KMS-11 (cell line): ENCODE measurements around the gene KL.

Source experiments
- H2AFZ ChIP-seq: fragments of 200-600 bp; sonication (generic); 2 replicates; pipeline ENCODE4 v1.6.1; 2016; ENCODE audit warnings: antibody characterized with exemption, mixed run types, low read depth
- H3K27ac ChIP-seq: fragments of 200-600 bp; sonication (generic); 2 replicates; pipeline ENCODE4 v1.6.1; 2016; ENCODE audit warnings: mild to moderate bottlenecking, mixed run types
- H3K27me3 ChIP-seq: fragments of 200-600 bp; sonication (generic); 2 replicates; pipeline ENCODE4 v1.6.1; 2017; ENCODE audit warnings: mild to moderate bottlenecking, low read depth, mixed run types, moderate library complexity; ENCODE audit not compliant: insufficient read depth
- H3K36me3 ChIP-seq: fragments of 200-600 bp; sonication (generic); 2 replicates; pipeline ENCODE4 v1.6.1; 2017; ENCODE audit warnings: mild to moderate bottlenecking, mixed run types; ENCODE audit not compliant: insufficient read depth
- H3K4me1 ChIP-seq: fragments of 200-600 bp; sonication (generic); 2 replicates; pipeline ENCODE4 v1.6.1; 2016; ENCODE audit warnings: mild to moderate bottlenecking, low read depth, mixed run types; ENCODE audit not compliant: poor library complexity, severe bottlenecking
- H3K4me2 ChIP-seq: fragments of 200-600 bp; sonication (generic); 2 replicates; pipeline ENCODE4 v1.7.0; 2016; ENCODE audit warnings: mild to moderate bottlenecking, mixed run types
- H3K4me3 ChIP-seq: fragments of 200-600 bp; sonication (generic); IDR thresholded peaks from 2 replicates; pipeline ENCODE4 v1.6.1; 2017; ENCODE audit warnings: low read depth, low read length, mixed read lengths; ENCODE audit not compliant: insufficient read depth
- H3K79me2 ChIP-seq: fragments of 200-600 bp; sonication (generic); 2 replicates; pipeline ENCODE4 v1.6.1; 2016; ENCODE audit warnings: low read depth, mixed run types; ENCODE audit not compliant: insufficient read depth
- H3K9ac ChIP-seq: fragments of 200-600 bp; sonication (generic); 2 replicates; pipeline ENCODE4 v1.6.1; 2016; ENCODE audit warnings: mild to moderate bottlenecking, mixed run types
- H4K20me1 ChIP-seq: fragments of 200-600 bp; sonication (generic); 2 replicates; pipeline ENCODE4 v1.6.1; 2016; ENCODE audit warnings: mild to moderate bottlenecking, mixed run types; ENCODE audit not compliant: insufficient read depth
- TF ChIP-seq, protein P1 (sequence below): fragments of 200-600 bp; sonication (generic); conservative IDR thresholded peaks from 2 replicates; pipeline ENCODE4 v1.6.1; 2017; ENCODE audit warnings: low read depth, mild to moderate bottlenecking, antibody characterized with exemption, low read length, moderate library complexity, mixed read lengths

The KL gene

DNA sequence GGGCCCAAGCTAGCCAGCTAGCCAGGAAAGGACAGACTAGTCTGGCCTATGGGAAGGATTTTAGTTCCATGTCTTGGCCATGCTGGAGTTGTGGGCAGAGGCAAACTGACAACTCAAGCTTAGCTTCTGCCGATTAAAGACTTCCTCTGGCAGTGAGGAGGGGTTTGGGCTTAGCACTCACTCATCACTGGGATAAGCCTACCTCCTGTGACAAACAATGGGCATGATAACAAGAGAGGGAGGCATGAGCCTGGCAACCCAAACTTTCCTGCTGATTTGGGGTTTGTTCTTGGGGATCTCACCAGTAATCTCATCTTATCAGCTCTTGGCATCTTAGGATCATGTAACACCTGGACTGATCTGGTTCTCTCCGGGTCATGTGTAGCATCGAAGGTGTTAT is 83.6 kb downstream of the KL start:
- TF ChIP-seq, protein P1, sequence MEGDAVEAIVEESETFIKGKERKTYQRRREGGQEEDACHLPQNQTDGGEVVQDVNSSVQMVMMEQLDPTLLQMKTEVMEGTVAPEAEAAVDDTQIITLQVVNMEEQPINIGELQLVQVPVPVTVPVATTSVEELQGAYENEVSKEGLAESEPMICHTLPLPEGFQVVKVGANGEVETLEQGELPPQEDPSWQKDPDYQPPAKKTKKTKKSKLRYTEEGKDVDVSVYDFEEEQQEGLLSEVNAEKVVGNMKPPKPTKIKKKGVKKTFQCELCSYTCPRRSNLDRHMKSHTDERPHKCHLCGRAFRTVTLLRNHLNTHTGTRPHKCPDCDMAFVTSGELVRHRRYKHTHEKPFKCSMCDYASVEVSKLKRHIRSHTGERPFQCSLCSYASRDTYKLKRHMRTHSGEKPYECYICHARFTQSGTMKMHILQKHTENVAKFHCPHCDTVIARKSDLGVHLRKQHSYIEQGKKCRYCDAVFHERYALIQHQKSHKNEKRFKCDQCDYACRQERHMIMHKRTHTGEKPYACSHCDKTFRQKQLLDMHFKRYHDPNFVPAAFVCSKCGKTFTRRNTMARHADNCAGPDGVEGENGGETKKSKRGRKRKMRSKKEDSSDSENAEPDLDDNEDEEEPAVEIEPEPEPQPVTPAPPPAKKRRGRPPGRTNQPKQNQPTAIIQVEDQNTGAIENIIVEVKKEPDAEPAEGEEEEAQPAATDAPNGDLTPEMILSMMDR: no peak
- Histone ChIP-seq H3K36me3 (no peaks in the 10 kb centered on the region), H3K9ac (no peak overlapping the region), H3K4me2 (no peak overlapping the region), H3K27me3 (no peaks in the 10 kb centered on the region), H3K79me2 (no peaks in the 10 kb centered on the region), H2AFZ (no peak overlapping the region), H4K20me1 (no peaks in the 10 kb centered on the region), H3K4me1 (no peaks in the 10 kb centered on the region), H3K4me3 (no peak overlapping the region), H3K27ac (no peak overlapping the region)

DNA sequence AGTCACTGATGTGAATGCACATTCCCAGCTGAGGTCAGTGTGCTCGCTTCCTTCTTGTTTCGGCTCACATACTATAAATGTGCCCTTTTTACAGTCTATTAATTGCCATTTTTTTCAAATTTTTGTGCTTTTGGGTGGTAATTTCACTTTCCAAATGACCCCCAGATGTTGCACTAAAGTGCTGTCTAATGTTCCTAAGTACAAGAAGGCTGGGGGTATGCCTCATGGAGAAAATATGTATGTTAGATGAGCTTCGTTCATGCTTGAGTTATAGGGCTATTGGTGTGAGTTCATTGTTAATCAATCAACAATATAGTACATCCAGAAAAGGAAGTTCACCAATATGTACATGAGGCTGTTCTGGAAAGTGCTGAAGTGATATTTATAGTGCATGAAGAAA is 84.7 kb downstream of the KL start:
- TF ChIP-seq, protein P1: no peak
- no peak overlapping the region for H3K4me2 ChIP-seq
- H3K4me1 ChIP-seq: no peaks in the 10 kb centered on the region
- no peak overlapping the region for H3K9ac ChIP-seq
- no peaks in the 10 kb centered on the region for H3K79me2 ChIP-seq
- no peaks in the 10 kb centered on the region for H3K36me3 ChIP-seq
- no peaks in the 10 kb centered on the region for H4K20me1 ChIP-seq
- H3K4me3 ChIP-seq: no peak overlapping the region
- H2AFZ ChIP-seq: no peak overlapping the region
- no peak overlapping the region for H3K27ac ChIP-seq
- H3K27me3 ChIP-seq: no peaks in the 10 kb centered on the region

DNA sequence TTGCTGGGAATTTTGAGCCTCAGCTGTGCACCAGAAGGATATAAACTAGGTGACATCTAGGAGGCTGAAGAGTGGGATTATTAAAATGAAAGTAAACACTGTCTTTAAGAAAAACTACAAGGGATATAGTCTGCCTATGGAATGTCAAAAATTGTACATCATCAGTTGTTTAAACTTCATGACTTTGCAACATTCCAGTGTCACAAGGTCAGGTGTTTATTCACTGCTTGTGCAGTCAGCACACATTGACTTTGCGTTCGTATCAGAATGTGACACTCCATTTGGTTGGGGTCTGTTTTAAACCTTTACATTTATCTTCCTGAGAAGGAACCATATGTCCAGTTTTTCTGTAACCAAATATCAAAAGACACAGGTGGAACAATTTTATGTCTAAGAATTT is 85.6 kb downstream of the KL start:
- Histone ChIP-seq H3K79me2 (no peaks in the 10 kb centered on the region), H3K36me3 (no peaks in the 10 kb centered on the region), H3K4me1 (no peaks in the 10 kb centered on the region), H3K27ac (no peak overlapping the region), H3K4me2 (no peak overlapping the region), H4K20me1 (no peaks in the 10 kb centered on the region), H3K27me3 (no peaks in the 10 kb centered on the region), H3K9ac (no peak overlapping the region), H2AFZ (no peak overlapping the region), H3K4me3 (no peak overlapping the region)
- TF ChIP-seq, protein P1: no peak

DNA sequence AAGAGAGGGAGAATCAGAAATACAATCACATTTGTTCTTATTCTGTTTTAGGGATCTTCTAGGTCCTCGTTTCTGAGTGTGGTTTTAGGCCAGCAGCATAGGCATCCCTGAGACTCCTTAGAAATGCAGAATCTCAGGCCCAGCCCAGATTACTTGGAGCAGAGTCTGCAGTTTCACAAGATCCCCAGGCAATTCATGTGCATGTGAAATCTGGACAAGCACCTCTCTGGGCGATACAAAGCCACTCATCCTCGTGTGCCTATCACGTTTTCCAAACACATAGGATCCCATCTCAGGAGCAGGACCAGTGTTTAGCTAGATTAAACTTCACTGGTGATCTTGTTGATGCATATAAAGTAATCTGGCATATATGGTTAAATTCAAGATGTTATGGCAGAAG is 87.2 kb downstream of the KL start:
- Histone ChIP-seq H3K27me3 (no peaks in the 10 kb centered on the region), H4K20me1 (no peaks in the 10 kb centered on the region), H3K79me2 (no peaks in the 10 kb centered on the region), H3K4me1 (no peaks in the 10 kb centered on the region), H3K9ac (no peak overlapping the region), H3K4me3 (no peak overlapping the region), H3K27ac (no peak overlapping the region), H2AFZ (no peak overlapping the region), H3K36me3 (no peaks in the 10 kb centered on the region), H3K4me2 (no peak overlapping the region)
- TF ChIP-seq, protein P1: no peak
